HG02884 (cell line): ENCODE measurements around the gene PDPK1.

Source experiments
- ATAC-seq: cut with Tn5 transposase; IDR thresholded peaks from one replicate; pipeline ENCODE4 v1.9.1; 2021; ENCODE audit warnings: mild to moderate bottlenecking, moderate library complexity; ENCODE audit not compliant: unreplicated experiment

The PDPK1 gene

DNA sequence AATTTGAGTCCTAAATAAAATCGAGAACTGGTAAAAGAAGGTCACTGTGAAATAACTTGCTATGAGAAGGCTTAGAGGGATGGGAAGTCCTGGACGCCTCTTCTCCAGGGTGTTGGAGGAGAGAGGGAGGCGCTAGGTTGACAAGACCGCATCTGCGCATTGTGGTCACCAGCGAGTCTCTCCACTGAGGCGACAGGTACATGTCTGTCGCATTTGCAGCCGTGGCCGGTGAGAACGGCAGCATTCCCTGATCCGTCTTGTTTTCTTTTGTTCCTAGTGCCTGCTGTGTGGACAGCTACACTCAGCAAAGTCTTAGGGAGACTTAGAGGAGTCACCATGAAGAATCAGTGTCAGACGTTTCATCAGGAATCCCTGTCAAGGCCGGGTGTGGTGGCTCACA is 32.1 kb upstream of the PDPK1 start:
- ATAC-seq = no peak

- ATAC-seq = no peak
Observed at GRCh38 chr16:2507052-2507659, 30.7 kb upstream of the PDPK1 start.

DNA sequence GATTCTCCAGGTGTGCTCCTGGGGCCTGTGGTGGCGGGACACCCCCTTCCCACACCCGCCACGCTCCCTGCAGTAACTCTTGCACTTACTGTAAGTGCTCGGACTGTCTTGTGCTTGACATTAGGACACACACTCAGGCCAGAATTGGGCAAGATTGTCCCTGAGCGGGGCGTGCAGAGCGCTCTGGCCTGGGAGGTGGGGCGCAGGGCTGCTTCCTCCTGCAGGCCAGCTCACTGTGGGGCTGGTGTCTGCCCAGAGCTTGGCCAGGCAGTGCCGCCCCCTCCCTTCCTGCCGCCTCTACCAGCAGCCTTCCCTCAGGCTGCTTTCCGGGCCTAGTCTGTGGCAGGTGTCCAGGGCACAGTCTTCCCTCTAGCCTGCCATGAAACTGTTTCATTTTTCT is 30.2 kb upstream of the PDPK1 start:
- no peak for ATAC-seq

- ATAC-seq = no peak
Observed at GRCh38 chr16:2508722-2509400, 29.0 kb upstream of the PDPK1 start.

DNA sequence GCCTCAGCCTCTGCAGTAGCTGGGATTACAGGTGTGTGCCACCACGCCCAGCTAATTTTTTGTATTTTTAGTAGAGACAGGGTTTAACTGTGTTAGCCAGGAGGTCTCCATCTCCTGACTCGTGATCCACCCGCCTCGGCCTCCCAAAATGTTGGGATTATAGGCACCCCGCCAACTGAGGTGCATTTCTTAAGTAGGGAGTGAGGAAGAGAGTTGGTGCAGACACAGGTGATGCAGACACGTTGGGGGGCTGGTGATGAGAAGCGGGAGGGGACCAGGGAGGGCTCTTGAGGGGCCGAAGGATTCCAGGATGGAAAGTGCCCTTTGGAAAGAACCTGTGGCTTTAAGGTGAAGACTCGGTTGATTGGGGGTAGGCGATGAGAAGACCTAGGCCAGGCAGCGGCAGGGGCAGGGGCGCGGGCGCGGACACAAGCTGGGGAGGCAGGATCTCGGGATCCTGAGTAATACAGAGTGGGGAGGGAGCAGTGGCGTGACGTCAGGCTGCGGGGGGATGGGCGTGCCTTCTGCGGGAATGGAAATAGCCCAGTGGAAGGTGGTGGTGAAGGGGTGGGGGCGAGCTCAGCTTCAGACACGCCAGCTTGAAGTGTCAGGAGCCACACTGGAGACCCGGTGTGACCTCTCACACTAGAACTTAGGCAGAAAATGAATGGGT is 26.6 kb upstream of the PDPK1 start:
- ATAC-seq = no peak

DNA sequence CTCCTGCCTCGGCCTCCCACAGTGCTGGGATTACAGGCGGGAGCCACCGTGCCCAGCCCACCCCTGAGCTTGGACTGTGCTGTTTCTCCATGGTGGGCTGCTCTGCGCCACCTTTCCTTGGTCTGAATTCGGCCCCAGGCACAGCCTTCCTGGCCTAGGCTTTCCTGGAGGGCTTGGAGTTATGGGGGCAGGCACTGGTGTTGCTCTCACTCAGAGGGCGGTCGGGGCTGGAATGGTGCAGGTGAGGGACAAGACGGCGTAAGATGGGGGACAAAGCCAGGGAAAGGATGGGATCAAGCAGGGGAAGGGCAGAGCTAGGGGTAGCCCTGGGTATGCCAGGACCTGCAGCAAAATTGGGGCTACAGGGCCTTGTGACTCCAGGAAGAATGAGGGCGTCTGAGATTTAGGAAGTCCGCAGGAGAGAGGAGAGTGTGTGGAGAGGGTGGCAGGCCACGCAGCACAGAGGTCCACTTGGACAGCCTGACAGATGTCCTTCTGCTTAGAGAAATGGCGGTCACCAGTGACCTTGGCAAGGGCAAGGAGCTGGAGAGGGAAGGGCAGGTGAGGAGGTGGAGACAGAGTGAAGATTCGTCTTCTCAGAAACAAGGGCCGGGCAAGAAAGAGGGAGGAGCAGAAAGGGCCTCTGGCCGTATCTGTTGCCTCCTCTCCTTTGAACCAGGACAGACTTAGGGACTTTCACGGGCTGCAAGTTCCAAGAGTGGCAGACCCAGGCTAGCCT is 25.7 kb upstream of the PDPK1 start:
- no peak for ATAC-seq

DNA sequence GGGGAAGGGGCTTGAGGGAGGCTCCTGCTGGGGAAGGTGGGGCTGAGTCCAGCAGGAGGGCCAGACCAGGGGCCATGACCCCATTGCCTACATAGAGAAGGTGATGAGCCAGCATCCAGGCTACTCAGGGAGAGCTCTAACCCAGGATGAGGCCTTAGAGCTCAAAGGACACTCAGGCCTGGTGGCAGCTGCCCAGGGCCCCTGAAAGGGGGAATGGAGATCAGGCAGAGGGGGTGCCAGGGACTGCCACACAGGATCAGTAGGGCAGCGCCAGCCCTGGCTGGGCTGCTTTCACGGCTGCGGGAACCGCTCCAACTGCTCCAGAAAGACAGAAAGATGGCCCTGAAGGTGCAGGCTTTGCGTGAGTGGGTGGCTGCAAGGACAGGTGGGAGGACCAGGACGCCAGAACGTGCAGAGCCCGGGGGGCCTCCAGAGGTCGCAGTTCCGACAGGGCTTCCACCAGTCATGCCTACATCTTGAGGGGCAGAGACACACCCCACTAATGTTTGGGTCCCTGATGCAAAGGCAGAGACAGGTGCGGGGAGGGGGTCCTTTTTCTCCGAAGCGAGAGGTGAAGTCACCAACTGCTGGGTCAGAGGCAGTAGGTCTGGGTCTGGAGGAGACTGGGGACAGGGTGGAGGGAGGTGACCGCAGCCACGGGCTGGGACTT is 25.0 kb upstream of the PDPK1 start:
- no peak for ATAC-seq

DNA sequence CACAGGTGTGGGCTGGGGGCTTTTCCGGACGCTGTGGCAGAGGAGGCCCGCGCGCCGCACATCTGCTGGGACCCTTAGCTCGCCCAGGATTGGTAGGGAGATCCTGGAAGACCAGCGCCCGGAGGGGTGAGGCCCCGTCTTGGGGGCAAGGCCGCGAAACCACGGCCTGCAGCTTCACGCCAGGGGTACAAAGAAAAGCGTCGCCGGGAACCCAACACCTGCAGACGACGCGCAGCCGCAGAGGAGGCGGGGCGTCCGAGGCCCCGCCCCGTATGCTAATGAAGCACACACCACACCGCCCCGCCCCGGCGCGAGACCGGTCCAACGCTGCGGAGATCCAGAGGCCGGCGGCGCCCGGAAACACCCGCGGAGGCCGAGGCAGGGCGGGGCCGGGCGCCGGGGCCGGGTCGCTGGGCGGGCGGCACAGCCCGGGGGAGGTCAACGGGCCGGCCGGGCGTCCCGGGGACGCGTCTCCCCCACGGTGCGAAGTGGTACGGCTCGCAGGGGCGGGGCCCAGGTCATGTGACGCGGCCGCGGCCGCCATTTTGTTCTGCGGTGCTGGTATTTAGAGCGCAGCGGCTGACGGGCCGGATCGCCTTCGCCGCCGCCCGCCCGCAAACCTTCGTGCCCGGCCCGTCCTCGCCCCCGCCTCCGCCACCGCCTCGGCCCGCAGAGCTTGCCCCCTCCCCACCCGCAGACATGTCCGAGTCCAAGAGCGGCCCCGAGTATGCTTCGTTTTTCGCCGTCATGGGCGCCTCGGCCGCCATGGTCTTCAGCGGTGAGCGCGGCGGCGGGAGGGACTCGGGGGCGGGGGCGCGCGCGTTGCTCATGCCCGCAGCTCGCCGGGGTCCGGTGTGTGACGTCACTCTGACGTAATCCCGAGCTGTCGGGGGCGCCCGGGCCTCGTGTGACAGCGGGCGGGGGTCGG is 24.2 kb upstream of the PDPK1 start, which contains the start of gene ATP6V0C:
Gene ATP6V0C, plus strand, starts transcription at position 548 of the 928 bp plus-strand sequence. Its CDS starts 152 bp downstream, at position 700.
- peak; percentile 61 for ATAC-seq

GRCh38 chr16:2514333-2515179 is 23.3 kb upstream of the PDPK1 start:
- ATAC-seq = no peak

- ATAC-seq = no peak
Observed at GRCh38 chr16:2515180-2515851, 22.5 kb upstream of the PDPK1 start.

GRCh38 chr16:2516391-2517240 is 21.2 kb upstream of the PDPK1 start:
- ATAC-seq = no peak

GRCh38 chr16:2517954-2518605 is 19.7 kb upstream of the PDPK1 start:
- ATAC-seq = no peak

- ATAC-seq = no peak
Observed at GRCh38 chr16:2518823-2519710, 18.8 kb upstream of the PDPK1 start.

DNA sequence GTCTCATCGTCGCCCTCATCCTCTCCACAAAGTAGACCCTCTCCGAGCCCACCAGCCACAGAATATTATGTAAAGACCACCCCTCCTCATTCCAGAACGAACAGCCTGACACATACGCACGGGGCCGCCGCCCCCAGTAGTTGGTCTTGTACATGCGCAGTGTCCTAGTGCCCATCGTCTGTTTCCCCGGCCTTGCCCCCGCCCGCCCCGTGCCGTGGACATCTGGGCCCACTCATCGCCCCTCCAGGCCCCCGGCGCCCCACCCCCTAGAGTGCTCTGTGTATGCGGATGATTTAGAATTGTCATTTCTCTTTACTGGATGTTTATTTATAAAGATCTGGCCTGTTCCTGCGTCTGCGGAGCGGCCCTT is 18.1 kb upstream of the PDPK1 start:
- ATAC-seq = no peak

DNA sequence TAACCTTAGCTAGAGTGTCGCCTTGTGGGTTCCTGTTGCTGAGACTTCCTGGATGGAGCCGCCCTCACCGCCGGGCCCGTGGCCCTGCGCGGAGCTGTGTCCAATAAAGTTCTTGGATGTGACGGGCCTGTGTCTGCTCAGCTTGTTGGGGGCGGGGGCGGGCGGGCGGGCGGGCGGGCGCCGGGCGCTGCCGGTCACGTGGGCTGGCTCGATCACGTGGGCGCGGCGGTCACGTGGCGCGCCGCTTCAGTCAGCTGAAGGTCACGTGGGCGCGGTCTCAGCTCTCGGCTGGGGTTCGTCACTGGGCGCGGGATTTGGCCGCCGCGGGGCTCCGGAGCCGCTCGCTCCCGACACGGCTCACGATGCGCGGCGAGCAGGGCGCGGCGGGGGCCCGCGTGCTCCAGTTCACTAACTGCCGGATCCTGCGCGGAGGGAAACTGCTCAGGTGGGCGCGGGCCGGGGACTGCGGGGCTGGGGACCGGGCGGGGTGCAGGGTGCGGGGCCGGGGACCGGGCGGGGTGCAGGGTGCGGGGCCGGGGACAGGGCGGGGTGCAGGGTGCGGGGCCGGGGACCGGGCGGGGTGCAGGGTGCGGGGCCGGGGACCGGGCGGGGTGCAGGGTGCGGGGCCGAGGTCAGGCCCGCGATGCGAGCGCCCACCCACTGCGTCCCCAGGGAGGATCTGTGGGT is 17.6 kb upstream of the PDPK1 start, which contains the start of gene AMDHD2:
Gene AMDHD2, plus strand, starts transcription at position 275 of the 687 bp plus-strand sequence. Its CDS starts 88 bp downstream, at position 363.
- ATAC-seq = no peak
